GM23338 (cell line): ENCODE data around the gene OR6P1. TPM values are rescaled to one million over a fixed set of nuclear protein-coding genes. Genes with fewer than 3 reads are reported as not detected.

ENCODE experiments used
- ATAC-seq: fragments of 200-7000 bp; cut with Tn5 transposase; 3 replicates; pipeline ENCODE4 v1.9.1; 2020
- DNase-seq: peaks from one replicate; pipeline ENCODE4 v3.0.0-alpha.2; 2015; ENCODE audit warnings: low spot score
- H2AFZ ChIP-seq: fragments of 200-600 bp; sonication (generic); 2 replicates; pipeline ENCODE4 v1.8.0; 2016; ENCODE audit warnings: antibody characterized with exemption, mild to moderate bottlenecking, moderate library complexity
- H3F3A ChIP-seq: fragments of 200-600 bp; sonication (generic); replicated peaks from 2 replicates; pipeline ENCODE4 v1.8.0; 2017; ENCODE audit warnings: antibody characterized with exemption, mixed run types, low read depth
- H3K27ac ChIP-seq: fragments of 200-600 bp; sonication (generic); 2 replicates; pipeline ENCODE4 v1.6.1; 2016; ENCODE audit warnings: low read depth
- H3K27me3 ChIP-seq: fragments of 200-600 bp; sonication (generic); 2 replicates; pipeline ENCODE4 v1.8.0; 2016; ENCODE audit warnings: mild to moderate bottlenecking, mixed run types, moderate library complexity; ENCODE audit not compliant: insufficient read depth
- H3K36me3 ChIP-seq: fragments of 200-600 bp; sonication (generic); 2 replicates; pipeline ENCODE4 v1.8.0; 2016; ENCODE audit warnings: mild to moderate bottlenecking; ENCODE audit not compliant: insufficient read depth
- H3K4me1 ChIP-seq: fragments of 200-600 bp; sonication (generic); 2 replicates; pipeline ENCODE4 v1.8.0; 2016; ENCODE audit warnings: mild to moderate bottlenecking, moderate library complexity; ENCODE audit not compliant: insufficient read depth
- H3K4me2 ChIP-seq: fragments of 200-600 bp; sonication (generic); 2 replicates; pipeline ENCODE4 v1.7.1; 2017; ENCODE audit warnings: mixed run types
- H3K4me3 ChIP-seq: fragments of 200-600 bp; sonication (generic); 2 replicates; pipeline ENCODE4 v1.6.1; 2016; ENCODE audit warnings: mixed run types
- H3K79me2 ChIP-seq: fragments of 200-600 bp; sonication (generic); replicated peaks from 2 replicates; pipeline ENCODE4 v1.8.0; 2017; ENCODE audit warnings: mild to moderate bottlenecking; ENCODE audit not compliant: insufficient read depth
- H3K9me2 ChIP-seq: fragments of 200-600 bp; sonication (generic); 2 replicates; pipeline ENCODE4 v1.8.0; 2017; ENCODE audit not compliant: insufficient read depth
- H4K20me1 ChIP-seq: fragments of 200-600 bp; sonication (generic); replicated peaks from 2 replicates; pipeline ENCODE4 v1.8.0; 2017; ENCODE audit warnings: mild to moderate bottlenecking; ENCODE audit not compliant: insufficient read depth
- H3K27ac Mint-ChIP-seq: 2 replicates; pipeline ENCODE4 v1.8.0; 2020; ENCODE audit warnings: inconsistent platforms, mild to moderate bottlenecking, moderate library complexity, mixed read lengths
- H3K27me3 Mint-ChIP-seq: 3 replicates; pipeline ENCODE4 v1.8.0; 2022; ENCODE audit warnings: low read depth, mild to moderate bottlenecking, moderate library complexity, mixed read lengths, inconsistent platforms; ENCODE audit not compliant: insufficient read depth, poor library complexity
- H3K36me3 Mint-ChIP-seq: 3 replicates; pipeline ENCODE4 v1.8.0; 2021; ENCODE audit warnings: low read depth, mild to moderate bottlenecking, inconsistent platforms, moderate library complexity, mixed read lengths
- H3K4me1 Mint-ChIP-seq: 3 replicates; pipeline ENCODE4 v1.8.0; 2020; ENCODE audit warnings: mild to moderate bottlenecking, inconsistent platforms, mixed read lengths
- H3K4me3 Mint-ChIP-seq: 3 replicates; pipeline ENCODE4 v1.8.0; 2021; ENCODE audit warnings: moderate library complexity, mild to moderate bottlenecking, inconsistent platforms, mixed read lengths
- H3K9me3 Mint-ChIP-seq: 3 replicates; pipeline ENCODE4 v1.8.0; 2020; ENCODE audit warnings: moderate library complexity, mild to moderate bottlenecking, inconsistent platforms, mixed read lengths
- EZH2 ChIP-seq: fragments of 200-600 bp; sonication (generic); IDR thresholded peaks from one replicate; pipeline ENCODE4 v1.8.0; 2017; ENCODE audit warnings: antibody characterized with exemption, mild to moderate bottlenecking, low read depth; ENCODE audit not compliant: unreplicated experiment
- REST ChIP-seq: IDR thresholded peaks from one replicate; pipeline ENCODE4 v1.6.1; 2018; ENCODE audit warnings: antibody characterized with exemption; ENCODE audit not compliant: unreplicated experiment
- STAT1 ChIP-seq: IDR thresholded peaks from one replicate; pipeline ENCODE4 v1.6.1; 2016; ENCODE audit warnings: antibody characterized with exemption; ENCODE audit not compliant: unreplicated experiment
- ZNF114 ChIP-seq: fragments of 250-450 bp; sonication (Bioruptor Pico); IDR thresholded peaks from 2 replicates; pipeline ENCODE4 v1.5.0; 2020; ENCODE audit warnings: mild to moderate bottlenecking, moderate library complexity
- ZNF331 ChIP-seq: fragments of 250-450 bp; sonication (Bioruptor Pico); IDR thresholded peaks from 2 replicates; pipeline ENCODE4 v1.5.0; 2020; ENCODE audit warnings: low read depth, mild to moderate bottlenecking, moderate library complexity
- ZNF462 ChIP-seq: fragments of 250-450 bp; sonication (Bioruptor Pico); IDR thresholded peaks from 2 replicates; pipeline ENCODE4 v1.5.0; 2020; ENCODE audit warnings: mild to moderate bottlenecking, moderate library complexity
- polyA plus RNA-seq: library from polyadenylated mRNA; unstranded; fragments of >200 nt; fragmentation: Nextera tagmentation; extraction: Ambion mirVana; gene quantifications from 2 replicates; pipeline ENCODE4 v1.2.1, GENCODE V29; 2016
- total RNA-seq: library from RNA; depleted of rRNA; stranded (reverse); fragments of >200 nt; shearing (Covaris generic); gene quantifications from 2 replicates; pipeline ENCODE4 v1.2.3, GENCODE V29; 2014

OR6P1 gene
- total and polyA plus RNA-seq, 2 experiments from 2014 or later, result not detected

DNA sequence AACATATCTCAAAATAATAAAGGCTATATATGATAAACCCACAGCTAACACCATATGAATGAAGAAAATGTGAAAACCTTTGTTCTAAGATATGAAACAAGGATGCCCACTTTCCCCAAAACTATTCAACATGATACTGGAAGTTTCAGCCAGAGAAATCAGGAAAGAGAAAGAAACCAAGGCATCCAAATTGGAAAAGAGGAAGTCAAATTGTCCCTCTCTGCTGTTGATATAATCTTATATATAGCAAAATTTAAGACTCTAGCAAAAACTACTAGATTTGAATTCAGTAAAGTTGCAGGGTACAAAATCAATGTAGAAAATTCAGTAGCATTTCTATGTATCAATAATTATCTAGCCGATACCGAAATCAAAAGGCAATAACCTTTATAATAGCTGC is 30.4 kb upstream of the OR6P1 start (continued):
- TF ChIP-seq ZNF462 (CRISPR knock-in tag), result no peak
- no peak for TF ChIP-seq EZH2

- Histone ChIP-seq H3F3A (no peaks in the 10 kb centered on the region), H3K4me1 (no peaks in the 10 kb centered on the region), H3K27ac (no peak overlapping the region), H3K4me3 (no peak overlapping the region), H2AFZ (no peak overlapping the region), H3K9me2 (no peaks in the 10 kb centered on the region), H3K79me2 (no peaks in the 10 kb centered on the region), H3K27me3 (no peaks in the 10 kb centered on the region), H3K4me2 (no peak overlapping the region), H3K36me3 (peaks cover 4% of the 10 kb centered on the region; the same call in 1 of the 2 replicates), H4K20me1 (no peaks in the 10 kb centered on the region)
- H3K4me3 Mint-ChIP-seq, result no peak overlapping the region
- ATAC-seq (no peak), DNase-seq (no peak)
- no peaks in the 10 kb centered on the region for H3K4me1 Mint-ChIP-seq
- no peak overlapping the region for H3K27ac Mint-ChIP-seq
- H3K9me3 Mint-ChIP-seq, result peaks cover 15% of the 10 kb centered on the region
- peaks cover 8% of the 10 kb centered on the region; the same call in 2 of the 3 replicates for H3K36me3 Mint-ChIP-seq
- H3K27me3 Mint-ChIP-seq, result no peaks in the 10 kb centered on the region
- no peak for TF ChIP-seq ZNF331
- no peak for TF ChIP-seq ZNF462 (CRISPR knock-in tag)
- TF ChIP-seq REST, result no peak
- no peak for TF ChIP-seq ZNF114 (CRISPR knock-in tag)
- TF ChIP-seq STAT1, result no peak
- TF ChIP-seq EZH2, result no peak
Observed at GRCh38 chr1:158586942-158587341, 16.6 kb upstream of the OR6P1 start.
